ENCODE data around the gene TP63.

TP63 gene

DNA sequence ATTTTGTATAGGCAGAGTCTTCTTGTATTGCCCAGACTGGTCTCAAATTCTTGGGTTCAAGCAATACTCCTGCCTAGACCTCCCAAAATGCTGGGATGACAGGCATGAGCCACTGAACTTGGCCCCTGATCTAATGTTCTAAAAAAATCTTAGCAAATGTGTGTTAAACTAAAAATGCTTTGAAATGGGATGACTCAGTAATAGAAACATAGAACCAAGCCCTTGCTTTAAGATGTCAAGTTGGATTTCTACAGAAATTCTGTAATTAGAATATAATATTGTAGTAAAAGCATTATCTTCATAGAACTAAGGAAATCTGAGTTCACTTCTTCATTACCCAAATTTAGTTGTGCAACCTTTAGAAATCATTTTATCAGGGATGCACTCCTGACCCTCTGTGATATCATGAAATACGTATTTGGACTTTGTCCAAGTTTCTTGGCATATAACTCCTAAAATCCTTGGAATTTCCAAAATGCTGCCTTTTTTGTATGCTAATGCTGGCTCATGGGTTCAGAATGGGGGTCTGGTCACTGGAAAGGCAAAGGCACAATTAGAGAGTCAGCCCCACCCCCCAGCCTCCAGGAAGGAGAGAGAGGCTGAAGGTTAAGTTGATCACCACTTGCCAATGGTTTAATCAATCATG lies 217.3 kb downstream of the TP63 start:
- TF ChIP-seq CTCF (IDR thresholded peaks at IDR 0.05; ENCODE audit: low read depth, low read length), result no peak
- no peak for DNase-seq (ENCODE audit: extremely low read depth, low read depth)

- no peak for DNase-seq (ENCODE audit: extremely low read depth, low read depth)
- no peak for TF ChIP-seq CTCF (IDR thresholded peaks at IDR 0.05; ENCODE audit: low read depth, low read length)
These were observed 218.1 kb downstream of the TP63 start for GRCh38 chr3:189849262-189849661.

DNA sequence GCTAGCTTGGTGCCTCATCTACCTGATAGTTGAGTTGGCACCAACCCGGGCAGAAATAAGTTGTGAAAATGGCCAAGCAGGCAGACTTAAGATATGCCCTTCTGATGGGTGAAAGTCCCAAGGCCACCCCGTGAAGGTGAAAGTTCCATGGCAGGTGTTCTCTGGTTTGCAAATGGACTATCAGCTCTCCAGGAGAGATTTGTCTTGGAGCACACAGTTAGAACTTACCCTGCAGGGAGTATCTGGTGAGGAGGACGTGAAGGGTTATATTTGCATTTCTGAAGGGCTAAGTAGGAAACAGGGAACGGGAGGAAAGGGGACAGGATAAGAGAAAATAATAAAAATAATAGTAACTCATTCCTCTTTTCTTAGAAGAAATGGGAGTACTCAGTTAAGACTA lies 220.5 kb downstream of the TP63 start:
- no peak for TF ChIP-seq CTCF (IDR thresholded peaks at IDR 0.05; ENCODE audit: low read depth, low read length)

GRCh38 chr3:189853906-189854305 lies 222.7 kb downstream of the TP63 start:
- no peak for DNase-seq (ENCODE audit: extremely low read depth, low read depth)

More for the DNA sequence above, 220.5 kb downstream of the TP63 start:
- no peak for DNase-seq (ENCODE audit: extremely low read depth, low read depth)

DNA sequence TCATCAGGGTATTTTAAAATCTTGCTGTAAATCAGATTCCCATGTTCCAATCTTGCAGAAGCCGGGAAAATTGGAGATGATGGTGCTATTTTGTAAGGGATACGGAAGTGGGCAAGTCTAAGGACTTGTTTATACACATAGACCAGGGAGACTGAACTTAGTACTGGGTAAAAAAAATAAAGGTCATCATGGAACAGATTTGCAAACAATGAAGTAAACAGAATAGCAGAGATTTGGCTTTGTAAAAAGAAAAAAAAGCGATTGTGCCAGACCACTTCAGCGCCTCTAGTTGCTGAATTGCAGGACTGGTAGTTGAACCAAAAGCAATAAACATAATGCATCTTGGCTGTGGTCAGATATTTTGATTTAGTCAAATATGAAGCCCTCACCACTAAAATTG lies 229.1 kb downstream of the TP63 start:
- DNase-seq (ENCODE audit: extremely low read depth, low read depth), result no peak
- TF ChIP-seq CTCF (IDR thresholded peaks at IDR 0.05; ENCODE audit: low read depth, low read length), result no peak

More at GRCh38 chr3:189853906-189854305, 222.7 kb downstream of the TP63 start:
- no peak for TF ChIP-seq CTCF (IDR thresholded peaks at IDR 0.05; ENCODE audit: low read depth, low read length)

DNA sequence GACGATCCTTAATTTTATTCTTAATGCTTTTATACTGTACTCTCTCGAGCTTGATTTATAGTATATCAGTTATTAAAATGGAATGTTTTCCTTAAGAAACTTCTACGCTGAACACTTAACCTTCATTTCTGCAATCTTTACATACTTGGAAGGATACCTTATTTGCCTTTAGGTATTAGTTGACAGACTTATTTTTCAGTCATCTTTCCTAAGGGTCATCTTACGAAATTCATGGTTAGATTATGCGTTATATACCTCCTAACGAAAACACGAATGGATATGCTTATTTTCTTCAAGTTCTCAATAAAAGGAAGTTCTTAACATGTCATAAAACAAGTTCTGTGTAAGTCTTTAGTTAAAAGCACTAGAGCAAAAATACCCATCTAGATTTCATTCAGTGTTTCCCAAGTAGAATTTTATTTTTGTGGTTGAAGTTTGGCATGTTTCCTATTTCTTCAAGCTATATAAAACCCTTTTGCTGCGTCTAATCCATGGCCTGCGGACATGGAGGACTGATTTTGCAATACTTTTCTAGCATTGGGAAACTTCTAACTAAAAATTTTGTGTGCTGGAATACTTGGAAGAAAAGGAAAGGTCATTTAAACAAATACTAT lies 231.3 kb downstream of the TP63 start:
- peak; percentile 53 for DNase-seq (ENCODE audit: extremely low read depth, low read depth)
- no peak for TF ChIP-seq CTCF (IDR thresholded peaks at IDR 0.05; ENCODE audit: low read depth, low read length)

- no peak for TF ChIP-seq CTCF (IDR thresholded peaks at IDR 0.05; ENCODE audit: low read depth, low read length)
These were observed 231.8 kb downstream of the TP63 start for GRCh38 chr3:189863031-189863430.

More at GRCh38 chr3:189863031-189863430, 231.8 kb downstream of the TP63 start:
- no peak for DNase-seq (ENCODE audit: extremely low read depth, low read depth)

Data from AG09319 (cell line).